GM21723 (cell line): ENCODE measurements around the gene MALL.
"Not testable (repeated sequence)": the region's sequence is repeated elsewhere in the genome, so short reads cannot be mapped to it uniquely, and the experiment has no call there.

Experiments used
- ATAC-seq: cut with Tn5 transposase; IDR thresholded peaks from one replicate; pipeline ENCODE4 v1.9.1; 2021; ENCODE audit warnings: mild to moderate bottlenecking, moderate library complexity; ENCODE audit not compliant: unreplicated experiment

MALL gene

GRCh38 chr2:110115291-110116032 lies at the start of gene MALL:
MALL (minus strand) TSS chr2:110115822; CDS start chr2:110115792, 30 bp downstream.
- no peak for ATAC-seq

GRCh38 chr2:110157153-110157793 lies 41.7 kb upstream of the MALL start:
- no peak for ATAC-seq

- not testable (repeated sequence) for ATAC-seq
These were observed 39.2 kb upstream of the MALL start for GRCh38 chr2:110154828-110155227.

GRCh38 chr2:110154188-110154587 lies 38.6 kb upstream of the MALL start:
- not testable (repeated sequence) for ATAC-seq

GRCh38 chr2:110153416-110153815 lies 37.8 kb upstream of the MALL start:
- no peak for ATAC-seq

- no peak for ATAC-seq
These were observed 37.3 kb upstream of the MALL start for GRCh38 chr2:110152943-110153342.

- ATAC-seq: no peak
These were observed 34.0 kb upstream of the MALL start for GRCh38 chr2:110149330-110150220.

- no peak for ATAC-seq
These were observed 31.3 kb upstream of the MALL start for GRCh38 chr2:110146945-110147332.

- no peak for ATAC-seq
These were observed 30.7 kb upstream of the MALL start for GRCh38 chr2:110146183-110146944.

GRCh38 chr2:110143982-110144381 lies 28.4 kb upstream of the MALL start:
- no peak for ATAC-seq

- ATAC-seq: no peak
These were observed 24.8 kb upstream of the MALL start for GRCh38 chr2:110140401-110140800.

GRCh38 chr2:110134025-110134424 lies 18.4 kb upstream of the MALL start:
- ATAC-seq: no peak

GRCh38 chr2:110131166-110131565 lies 15.5 kb upstream of the MALL start:
- ATAC-seq: no peak

- no peak for ATAC-seq
These were observed 15.1 kb upstream of the MALL start for GRCh38 chr2:110130757-110131156.

- ATAC-seq: no peak
These were observed 11.3 kb upstream of the MALL start for GRCh38 chr2:110126906-110127305.

GRCh38 chr2:110126086-110126773 lies 10.6 kb upstream of the MALL start:
- ATAC-seq: no peak

- ATAC-seq: no peak
These were observed 9.5 kb upstream of the MALL start for GRCh38 chr2:110124939-110125691.

GRCh38 chr2:110124038-110124825 lies 8.6 kb upstream of the MALL start:
- ATAC-seq: no peak

- no peak for ATAC-seq
These were observed 6.0 kb upstream of the MALL start for GRCh38 chr2:110121592-110121991.
